GM12865 (cell line): Measurements from ENCODE around the gene TBL1XR1.

ENCODE experiments used
- DNase-seq: peaks from one replicate; pipeline ENCODE4 v3.0.0; 2010; ENCODE audit warnings: low read depth
- H3K4me3 ChIP-seq: 2 replicates; pipeline ENCODE4 v1.5.1; 2011; ENCODE audit warnings: mild to moderate bottlenecking, low read depth, low read length, control low read depth
- TF ChIP-seq, protein P1 (sequence below): IDR thresholded peaks from 2 replicates; pipeline ENCODE4 v1.5.1; 2011; ENCODE audit warnings: low read length, control low read depth, low read depth, inconsistent platforms; ENCODE audit not compliant: insufficient read depth; ENCODE audit errors: missing control alignments

The TBL1XR1 gene

GRCh38 chr3:176987901-176988650 is 209.2 kb downstream of the TBL1XR1 start:
- H3K4me3 ChIP-seq, result no peak overlapping the region
- TF ChIP-seq, protein P1, sequence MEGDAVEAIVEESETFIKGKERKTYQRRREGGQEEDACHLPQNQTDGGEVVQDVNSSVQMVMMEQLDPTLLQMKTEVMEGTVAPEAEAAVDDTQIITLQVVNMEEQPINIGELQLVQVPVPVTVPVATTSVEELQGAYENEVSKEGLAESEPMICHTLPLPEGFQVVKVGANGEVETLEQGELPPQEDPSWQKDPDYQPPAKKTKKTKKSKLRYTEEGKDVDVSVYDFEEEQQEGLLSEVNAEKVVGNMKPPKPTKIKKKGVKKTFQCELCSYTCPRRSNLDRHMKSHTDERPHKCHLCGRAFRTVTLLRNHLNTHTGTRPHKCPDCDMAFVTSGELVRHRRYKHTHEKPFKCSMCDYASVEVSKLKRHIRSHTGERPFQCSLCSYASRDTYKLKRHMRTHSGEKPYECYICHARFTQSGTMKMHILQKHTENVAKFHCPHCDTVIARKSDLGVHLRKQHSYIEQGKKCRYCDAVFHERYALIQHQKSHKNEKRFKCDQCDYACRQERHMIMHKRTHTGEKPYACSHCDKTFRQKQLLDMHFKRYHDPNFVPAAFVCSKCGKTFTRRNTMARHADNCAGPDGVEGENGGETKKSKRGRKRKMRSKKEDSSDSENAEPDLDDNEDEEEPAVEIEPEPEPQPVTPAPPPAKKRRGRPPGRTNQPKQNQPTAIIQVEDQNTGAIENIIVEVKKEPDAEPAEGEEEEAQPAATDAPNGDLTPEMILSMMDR, result no peak
- no peak for DNase-seq

DNA sequence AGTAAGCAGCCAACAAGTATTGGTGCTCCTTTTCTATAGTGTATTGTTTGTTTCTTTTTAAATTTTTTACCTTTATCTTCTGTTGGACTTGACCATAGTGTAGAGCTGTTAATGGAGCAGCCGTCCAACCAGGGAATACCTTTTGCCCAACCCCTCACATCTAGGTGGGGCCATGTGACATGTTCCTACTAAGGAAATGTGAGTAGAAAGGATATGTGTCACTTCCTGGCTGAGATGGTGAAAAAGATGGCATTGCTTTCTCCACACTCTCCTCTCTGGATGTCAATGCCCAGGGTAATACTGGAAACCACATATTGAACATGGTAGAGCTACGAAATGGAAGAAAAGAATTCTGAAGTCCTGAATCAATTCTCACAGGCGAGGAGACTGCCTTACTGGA is 218.8 kb downstream of the TBL1XR1 start:
- H3K4me3 ChIP-seq, result no peak overlapping the region
- TF ChIP-seq, protein P1, result no peak
- no peak for DNase-seq

DNA sequence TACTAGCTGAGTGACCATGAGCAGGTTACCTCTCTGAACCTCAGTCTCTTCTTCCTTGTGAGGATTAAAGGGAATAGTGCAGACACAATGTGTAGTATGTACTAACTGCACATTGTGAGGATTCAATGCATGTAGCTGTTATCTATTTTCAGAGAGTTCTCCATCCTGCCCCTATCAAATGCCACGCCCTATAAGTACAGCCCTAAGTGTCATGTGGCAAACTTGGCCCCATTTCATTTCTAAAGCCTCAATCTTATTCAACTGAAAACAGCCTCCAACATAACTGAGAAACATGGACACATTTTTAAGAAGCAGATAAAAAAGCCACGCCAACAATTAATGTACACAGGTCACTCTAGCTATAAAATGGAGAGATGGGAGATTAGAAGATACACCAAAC is 220.0 kb downstream of the TBL1XR1 start:
- H3K4me3 ChIP-seq, result no peak overlapping the region
- no peak for DNase-seq
- TF ChIP-seq, protein P1, result no peak

- no peak for DNase-seq
- TF ChIP-seq, protein P1, result no peak
- H3K4me3 ChIP-seq, result no peak overlapping the region
Measured at GRCh38 chr3:176976586-176976985, 220.7 kb downstream of the TBL1XR1 start.

DNA sequence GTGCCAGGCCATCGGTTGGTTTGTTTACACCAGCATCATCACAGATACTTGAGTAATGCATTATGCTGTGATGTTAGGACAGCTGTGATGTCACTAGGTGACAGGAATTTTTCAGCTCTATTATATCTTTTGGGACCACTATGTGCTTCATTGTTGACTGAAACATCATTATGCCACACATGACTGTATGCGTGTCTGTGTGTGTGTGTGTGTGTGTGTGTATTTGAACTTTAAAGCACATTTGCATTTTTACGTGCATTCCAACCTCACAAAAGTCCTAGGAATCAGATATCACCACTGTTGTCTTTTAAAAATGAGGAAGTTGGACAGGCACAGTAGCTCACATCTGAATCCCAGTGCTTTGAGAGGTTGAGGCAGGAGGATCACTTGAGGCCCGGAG is 223.0 kb downstream of the TBL1XR1 start:
- H3K4me3 ChIP-seq, result no peak overlapping the region
- TF ChIP-seq, protein P1, result no peak
- no peak for DNase-seq

- TF ChIP-seq, protein P1, result no peak
- no peak overlapping the region for H3K4me3 ChIP-seq
- no peak for DNase-seq
Measured at GRCh38 chr3:176971613-176972174, 225.6 kb downstream of the TBL1XR1 start.

DNA sequence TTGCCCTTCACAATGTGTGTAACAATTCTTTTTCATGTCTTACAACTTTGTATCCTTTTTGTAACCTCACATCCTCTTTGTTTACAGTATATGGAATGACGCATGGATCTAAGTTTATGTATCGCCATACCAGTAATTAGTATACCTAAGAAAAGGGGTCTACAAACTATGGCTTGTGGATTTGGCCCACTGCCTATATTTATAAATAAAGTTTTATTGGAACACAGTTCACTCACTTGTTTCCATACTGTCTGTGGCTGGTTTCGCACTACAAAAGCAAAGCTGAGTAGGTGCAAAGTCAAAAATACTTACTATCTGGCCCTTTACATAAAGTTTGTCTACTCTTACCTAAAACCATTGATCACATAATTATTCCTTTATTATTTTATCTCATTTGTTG is 226.5 kb downstream of the TBL1XR1 start:
- DNase-seq, result no peak
- no peak overlapping the region for H3K4me3 ChIP-seq
- TF ChIP-seq, protein P1, result no peak
